Embryonic facial prominence (tissue), 1 donor: ENCODE measurements around the gene NKAIN2.

ENCODE experiments used
- DNase-seq: peaks from one replicate; pipeline ENCODE4 v3.0.0-alpha.2; 2016; ENCODE audit errors: extremely low spot score

The NKAIN2 gene

GRCh38 chr6:123803504-123804013, at the start of gene NKAIN2:
Gene NKAIN2 (plus strand): TSS chr6:123803865.
- DNase-seq, result no peak

DNA sequence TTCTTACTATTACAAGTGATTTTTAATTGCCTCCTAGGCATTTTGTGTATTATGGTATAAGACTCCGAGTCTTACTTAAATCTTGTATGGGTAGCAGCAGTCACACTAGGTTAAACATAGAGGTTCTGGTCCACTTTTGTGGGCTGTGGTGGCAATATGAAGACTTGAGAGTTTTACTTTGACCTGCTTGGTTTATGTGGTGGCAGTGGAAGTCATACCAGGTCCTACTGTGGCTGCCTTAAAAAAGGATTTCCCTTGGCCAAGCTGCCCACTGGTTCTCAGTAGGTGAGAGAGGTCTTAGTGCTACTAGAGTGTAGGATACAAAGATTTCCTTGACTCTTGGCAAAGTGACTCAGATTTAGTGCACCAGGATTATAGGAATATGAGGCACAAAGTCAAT, 44.2 kb upstream of the NKAIN2 start:
- no peak for DNase-seq

GRCh38 chr6:123763904-123764303, 39.8 kb upstream of the NKAIN2 start:
- DNase-seq, result no peak

GRCh38 chr6:123764722-123765121, 38.9 kb upstream of the NKAIN2 start:
- DNase-seq, result no peak

DNA sequence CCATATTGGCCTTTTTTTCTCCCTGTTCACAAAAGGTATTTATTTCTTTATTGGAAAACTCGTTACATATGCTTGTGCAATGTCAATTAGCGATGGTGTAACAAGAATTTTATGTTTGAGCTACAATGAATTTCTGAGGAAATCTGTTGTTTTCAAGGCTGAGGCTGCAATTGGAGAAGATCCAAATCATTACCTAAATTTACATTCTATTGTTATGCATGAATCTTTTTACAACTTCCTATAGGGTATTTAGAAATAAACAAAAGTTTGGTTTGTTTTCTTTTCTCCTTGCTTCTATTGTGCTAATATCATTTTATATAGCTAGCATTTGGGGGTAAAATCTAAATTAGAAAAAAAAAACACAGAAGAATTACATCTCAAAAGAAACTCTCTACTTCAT, 34.7 kb upstream of the NKAIN2 start:
- no peak for DNase-seq

- DNase-seq, result no peak
Measured at GRCh38 chr6:123769431-123769830, 34.2 kb upstream of the NKAIN2 start.

GRCh38 chr6:123770247-123770949, 33.3 kb upstream of the NKAIN2 start:
- DNase-seq, result no peak

DNA sequence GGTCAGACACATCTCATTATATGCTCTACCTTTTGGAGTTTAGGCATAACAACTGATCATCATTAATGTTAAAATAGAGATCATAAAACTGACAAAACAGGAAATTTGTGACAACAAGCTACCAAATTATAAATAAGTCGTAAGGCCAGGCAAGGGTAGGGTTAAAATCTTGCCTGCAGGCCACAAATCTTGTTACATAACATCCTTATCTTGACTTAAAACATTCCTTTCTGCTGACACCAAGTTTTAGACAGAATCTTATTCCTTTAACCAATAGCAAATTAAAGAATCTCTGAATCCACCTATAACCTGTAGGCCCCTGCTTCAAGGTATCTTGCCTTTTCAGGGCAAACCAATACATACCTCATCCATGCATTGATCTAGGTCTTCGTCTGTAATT, 32.5 kb upstream of the NKAIN2 start:
- no peak for DNase-seq

DNA sequence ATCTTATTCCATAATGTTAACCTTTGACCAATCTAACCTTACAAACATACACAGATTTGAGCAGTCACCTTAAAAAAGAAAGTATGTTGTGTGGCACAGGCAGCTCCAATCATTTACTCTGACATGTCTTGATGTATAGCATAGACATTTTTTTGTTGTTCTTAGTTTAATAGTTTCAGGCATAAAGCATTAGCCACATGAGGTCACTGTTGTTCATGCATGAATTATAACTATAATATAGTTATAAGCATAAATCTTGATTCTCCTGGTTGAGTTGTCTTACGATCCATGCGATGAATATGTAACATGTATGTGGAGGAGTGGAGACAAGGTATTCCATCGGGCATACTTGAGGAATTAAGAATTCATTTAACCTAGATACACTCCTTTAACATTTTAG, 26.1 kb upstream of the NKAIN2 start:
- no peak for DNase-seq

DNA sequence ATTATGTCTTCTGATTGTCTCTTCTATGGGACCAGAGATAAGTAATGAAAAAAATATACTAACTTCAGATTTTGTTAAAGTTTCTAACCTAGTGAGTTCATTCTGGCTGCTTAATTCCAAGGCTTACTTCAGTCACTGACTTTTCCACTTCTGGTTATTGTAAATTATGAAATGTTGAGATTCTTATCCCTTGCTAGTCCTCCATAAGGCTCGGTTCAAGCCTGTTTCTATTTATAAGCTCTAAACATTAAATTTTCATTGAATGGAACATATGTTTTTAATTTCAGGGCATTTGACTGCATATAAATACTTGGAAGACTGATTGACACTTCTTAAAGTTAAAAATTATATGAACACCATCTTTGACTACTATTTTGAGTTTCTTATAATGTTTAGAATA, 23.6 kb upstream of the NKAIN2 start:
- DNase-seq, result peak; percentile 34

DNA sequence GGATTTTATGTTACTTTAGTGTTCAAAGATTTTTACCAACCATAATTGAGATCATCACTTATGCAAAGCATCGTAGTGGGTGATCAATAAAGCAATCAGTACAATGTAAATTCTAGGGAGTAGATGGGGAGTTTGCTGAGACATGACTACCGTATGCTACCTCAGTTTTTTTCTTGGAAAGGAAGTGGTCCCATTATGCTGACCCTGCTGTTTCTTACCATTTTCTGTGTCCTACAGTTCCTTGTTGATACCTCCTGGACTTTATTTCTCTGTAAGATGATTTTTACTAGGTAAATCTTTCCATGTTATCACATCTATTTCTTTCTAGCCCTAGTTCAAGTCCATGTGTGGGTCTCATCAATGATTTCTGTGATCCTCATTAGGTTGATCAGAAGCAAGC, 19.3 kb upstream of the NKAIN2 start:
- no peak for DNase-seq

GRCh38 chr6:123785039-123785438, 18.6 kb upstream of the NKAIN2 start:
- no peak for DNase-seq

DNA sequence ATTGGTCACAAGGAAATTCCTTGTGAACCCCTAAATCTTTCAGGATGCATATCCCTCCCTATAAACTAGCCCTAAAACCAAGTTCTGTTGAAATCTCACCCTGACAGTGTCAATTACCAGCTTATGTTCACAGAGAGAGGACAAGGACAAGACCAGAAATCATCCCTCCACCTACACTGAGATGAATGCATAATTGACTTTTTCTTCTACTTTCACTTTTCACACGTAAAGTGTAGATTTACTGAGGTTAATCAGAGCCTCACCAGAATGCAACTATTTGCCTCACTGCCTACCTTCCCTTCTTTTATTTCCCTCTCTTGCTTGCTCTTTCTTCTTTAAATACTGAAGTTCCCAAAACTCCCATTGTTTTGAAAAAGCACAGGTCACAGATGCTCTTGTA, 15.3 kb upstream of the NKAIN2 start:
- no peak for DNase-seq

GRCh38 chr6:123794190-123794589, 9.5 kb upstream of the NKAIN2 start:
- DNase-seq, result no peak

GRCh38 chr6:123794799-123795198, 8.9 kb upstream of the NKAIN2 start:
- DNase-seq, result no peak

DNA sequence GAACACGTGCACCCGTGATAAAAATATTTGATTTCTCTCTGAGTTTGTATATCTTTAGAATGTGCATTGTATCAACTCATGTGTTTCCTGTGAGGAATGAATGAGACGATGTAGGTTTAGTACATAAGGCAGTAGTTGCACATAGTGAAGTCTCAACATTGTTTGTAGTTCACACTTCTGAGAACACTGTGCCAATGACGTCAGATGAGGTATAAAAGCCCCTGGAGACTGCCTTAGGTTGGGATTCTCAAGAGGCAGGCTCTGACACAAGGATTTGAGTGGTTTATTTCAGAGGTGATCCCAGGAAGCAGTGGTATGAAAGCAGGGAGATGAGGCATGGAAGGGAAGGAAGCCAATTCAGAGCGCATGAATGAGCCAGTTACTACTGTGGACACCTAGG, 2.6 kb upstream of the NKAIN2 start:
- DNase-seq, result no peak

DNA sequence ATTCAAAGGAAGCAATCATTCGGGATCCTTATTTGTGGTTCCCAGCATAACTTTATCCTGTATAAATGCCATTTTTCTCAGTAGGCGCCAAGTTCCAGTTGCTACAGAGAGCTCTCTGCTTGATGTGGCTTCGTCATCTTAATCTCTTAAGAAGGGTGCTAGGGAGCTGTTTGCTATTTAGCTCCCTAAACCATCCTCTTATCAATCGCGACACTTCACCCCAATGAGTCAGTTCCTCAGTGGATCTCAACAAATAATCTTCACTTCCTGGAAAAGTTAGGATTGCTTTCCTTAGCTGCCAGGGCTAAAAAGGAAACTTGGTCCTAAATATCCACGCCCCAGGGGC, 1.3 kb upstream of the NKAIN2 start:
- DNase-seq, result no peak

DNA sequence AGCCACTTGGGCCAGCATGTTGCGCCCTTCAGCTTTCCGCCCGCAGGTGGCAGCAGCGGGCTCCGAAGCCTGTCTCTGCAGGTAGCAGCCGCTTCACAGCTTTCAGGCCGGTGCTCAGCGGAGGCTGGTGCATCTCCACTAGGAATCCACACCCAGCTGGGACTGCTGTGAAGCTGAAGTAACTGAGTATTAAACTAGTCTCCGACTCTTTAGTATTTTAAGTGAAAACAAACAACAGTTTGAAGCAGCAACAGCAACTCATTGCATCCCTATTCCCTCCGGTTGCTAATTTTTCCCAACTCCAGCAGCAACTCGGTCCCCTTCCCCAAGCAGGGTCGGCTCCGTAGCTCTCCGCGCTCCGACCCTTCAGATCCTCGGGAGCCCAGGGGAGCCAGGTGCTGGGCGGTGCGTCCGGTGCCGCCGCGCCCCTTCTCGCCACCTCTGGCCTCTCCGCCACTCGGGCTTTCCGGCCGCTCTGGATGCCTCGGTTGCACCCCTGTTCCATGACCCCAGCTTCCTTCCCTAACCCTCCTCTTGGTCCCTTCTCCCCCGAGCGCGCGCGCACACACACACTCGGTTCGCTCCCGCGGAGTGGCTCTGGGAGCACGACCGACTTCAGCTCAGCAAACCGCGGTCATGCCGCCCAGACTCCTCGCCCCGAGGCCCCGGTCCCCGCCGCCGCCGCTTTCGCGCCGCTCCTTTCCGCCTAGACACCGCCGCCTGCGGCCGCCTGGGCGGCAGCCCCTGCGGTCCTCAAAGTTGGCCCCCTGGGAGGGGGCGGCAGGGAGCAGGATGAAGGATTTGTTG, 765 bp upstream of the NKAIN2 start:
- DNase-seq, result peak; percentile 79

DNA sequence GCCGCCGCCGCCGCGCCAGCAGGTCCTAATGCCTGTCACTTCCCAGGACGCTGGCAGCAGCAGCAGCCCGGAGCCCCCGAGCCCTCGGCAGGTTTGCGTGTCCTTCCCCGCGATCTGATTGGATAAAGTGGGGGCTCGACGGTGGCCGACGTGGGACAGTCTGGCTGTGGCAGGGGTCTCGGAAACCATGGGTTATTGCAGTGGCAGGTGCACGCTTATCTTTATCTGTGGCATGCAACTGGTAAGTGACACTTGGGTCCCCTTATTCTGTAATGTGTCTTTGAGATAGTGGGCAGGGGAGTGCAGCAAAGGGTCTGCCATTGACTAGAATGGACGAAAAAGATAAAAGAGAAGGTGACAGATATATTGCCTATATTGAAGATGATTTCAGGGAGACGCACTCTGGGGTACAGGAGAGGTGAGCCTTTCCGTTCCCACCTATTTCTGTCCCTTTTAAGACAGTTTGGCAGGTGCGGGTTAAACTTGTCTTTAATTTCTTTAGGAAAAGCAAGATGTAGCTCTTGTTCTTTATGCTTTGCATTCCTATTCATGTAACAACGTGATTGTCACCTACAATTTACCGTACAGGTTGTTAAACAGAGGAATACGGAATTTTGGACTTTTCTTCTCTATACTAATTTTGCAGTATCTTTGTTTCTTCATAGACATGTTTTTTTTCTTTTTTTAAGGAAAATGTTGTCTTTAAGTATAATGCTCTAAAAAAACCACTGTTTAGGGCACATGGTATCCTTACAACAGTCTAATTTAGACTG, 535 bp downstream of the NKAIN2 start:
- DNase-seq, result no peak

DNA sequence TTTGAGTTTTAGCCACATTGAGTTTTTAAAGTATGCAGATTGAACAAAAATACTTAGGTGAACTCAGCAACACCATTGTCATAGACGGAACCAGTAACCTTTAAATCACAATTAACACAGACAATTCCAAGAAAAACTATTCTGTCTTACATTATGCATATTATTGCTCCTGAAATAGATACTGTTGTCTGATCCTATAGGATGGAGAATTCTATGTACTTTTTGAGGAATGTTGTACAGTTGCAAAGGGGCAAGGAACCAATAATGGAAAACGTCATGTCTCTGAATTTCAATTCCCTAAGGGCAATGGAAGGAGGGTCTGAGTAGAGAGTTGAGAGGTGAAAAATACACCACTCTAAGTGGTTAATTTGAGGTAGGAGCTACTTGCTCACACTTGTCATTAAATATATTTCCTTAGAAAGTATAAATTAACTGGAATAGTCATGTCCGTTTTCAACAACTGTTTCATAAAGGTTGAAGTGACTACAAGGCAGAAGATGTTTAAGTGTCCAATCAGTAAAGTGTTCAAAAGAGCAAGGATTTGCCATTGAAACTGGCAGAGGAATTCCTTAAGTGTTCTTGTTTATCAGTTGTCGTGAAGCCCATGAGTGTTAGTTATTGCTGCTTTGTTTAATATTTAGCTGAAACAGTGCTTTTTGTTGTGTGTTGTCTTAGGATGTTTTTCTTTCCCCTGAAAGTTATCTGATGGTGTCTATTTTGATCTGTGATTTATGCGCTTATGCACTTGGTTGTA, 1.3 kb downstream of the NKAIN2 start:
- DNase-seq, result no peak

DNA sequence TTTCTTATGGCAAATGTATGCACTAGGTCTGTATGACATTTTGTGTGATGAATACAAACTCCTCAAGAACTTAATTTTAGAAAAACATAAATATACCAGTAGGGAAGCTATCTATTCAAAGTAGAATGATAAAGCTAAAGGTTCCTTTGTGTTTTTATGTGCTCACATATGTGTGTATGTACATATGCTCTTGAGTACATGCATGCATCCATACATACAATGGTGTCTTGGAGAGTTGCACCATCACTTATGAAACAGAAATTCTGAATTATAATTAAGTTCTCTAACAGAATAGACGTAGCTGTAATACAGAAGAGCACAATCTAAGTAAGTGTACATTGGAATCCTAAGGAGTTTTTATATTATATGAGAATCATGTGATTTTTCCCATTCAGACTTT, 2.3 kb downstream of the NKAIN2 start:
- no peak for DNase-seq

DNA sequence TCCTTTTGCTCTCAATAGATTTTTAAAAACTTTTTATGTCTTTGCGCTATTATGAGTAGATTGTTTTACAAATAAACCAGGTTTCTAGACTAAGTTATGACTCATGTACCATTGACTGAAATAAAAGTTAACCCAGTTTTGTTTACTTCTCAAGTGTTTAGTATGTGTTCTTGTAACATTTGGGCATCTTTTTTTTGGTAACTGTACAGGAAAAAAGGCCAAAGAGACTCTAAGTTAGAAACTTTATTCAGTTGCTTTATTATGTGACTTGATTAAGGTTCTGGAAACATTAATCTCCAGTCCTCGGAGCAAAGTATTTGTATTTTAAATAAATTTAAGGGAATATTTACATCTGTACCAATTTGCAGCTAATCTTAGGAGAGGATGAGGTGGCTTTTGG, 2.9 kb downstream of the NKAIN2 start:
- DNase-seq, result no peak
